Sigmoid colon (tissue), 7 donors: ENCODE results near the gene FAR1. TPM values are rescaled to one million over a fixed set of nuclear protein-coding genes. Genes with fewer than 3 reads are reported as not detected.

Source experiments
- DNase-seq: peaks from one replicate; pipeline ENCODE4 v3.0.0-alpha.2; 2019
- H3K27ac ChIP-seq, 4 donors: fragments of 200-600 bp; sonication (generic); one replicate each; pipeline ENCODE4 v1.5.1; 2016 to 2019; ENCODE audit warnings: mild to moderate bottlenecking in 1 of 4
- H3K27me3 ChIP-seq, 3 donors: fragments of 200-600 bp; sonication (generic); one replicate each; pipeline ENCODE4 v1.5.1; 2019; ENCODE audit warnings: mild to moderate bottlenecking in 1 of 3
- H3K36me3 ChIP-seq, 4 donors: fragments of 200-600 bp; sonication (generic); one replicate each; pipeline ENCODE4 v1.5.1; 2016 to 2019
- H3K4me1 ChIP-seq, 4 donors: fragments of 200-600 bp; sonication (generic); one replicate each; pipeline ENCODE4 v1.5.1; 2017 to 2019
- H3K4me3 ChIP-seq, 4 donors: fragments of 200-600 bp; sonication (generic); one replicate each; pipeline ENCODE4 v1.5.1; 2017 to 2019; ENCODE audit warnings: mild to moderate bottlenecking in 2 of 4, moderate library complexity in 1 of 4
- H3K9me3 ChIP-seq, 4 donors: fragments of 200-600 bp in 3 of 4; sonication (generic) in 3 of 4; one replicate each; pipeline versions ENCODE4 v1.5.1 to v1.6.1; 2013 to 2019
- CTCF ChIP-seq, 4 experiments: fragments of 450-650 bp in 3 of 4; fragments of 200-600 bp in 1 of 4; IDR thresholded peaks; one replicate each; pipeline ENCODE4 v1.5.1; 2016 to 2019; ENCODE audit warnings: antibody characterized with exemption in 4 of 4, mild to moderate bottlenecking in 3 of 4, moderate library complexity in 2 of 4
- EP300 ChIP-seq, 4 donors: sonication (generic); formaldehyde crosslinking; IDR thresholded peaks; one replicate each; pipeline ENCODE4 v1.6.1; 2017; ENCODE audit warnings: antibody characterized with exemption in 4 of 4
- POLR2A ChIP-seq, 2 donors: fragments of 450-650 bp; IDR thresholded peaks; one replicate each; pipeline ENCODE4 v1.6.1; 2016; ENCODE audit warnings: antibody characterized with exemption in 2 of 2, mild to moderate bottlenecking in 2 of 2, moderate library complexity in 2 of 2
- POLR2AphosphoS5 ChIP-seq, 4 donors: sonication (generic); formaldehyde crosslinking; IDR thresholded peaks; one replicate each; pipeline ENCODE4 v1.6.1; 2017; ENCODE audit warnings: antibody characterized with exemption in 4 of 4
- WGBS, 2 donors: extraction: QIAGEN DNeasy Blood & Tissue Kit; methylation state at CpG; one replicate each; pipeline ENCODE4 v1.1.7; 2013; 5-methylcytosine and 5-hydroxymethylcytosine counted together
- intact Hi-C: fragments of 100-400 bp; cut with DNase I; formaldehyde crosslinking; loops from one replicate; pipeline ENCODE4 v1.15.1; 2023
- polyA plus RNA-seq, 3 donors: library from polyadenylated mRNA; stranded (reverse); fragments of 200-250 nt; gene quantifications; one replicate each; pipeline ENCODE4 v1.2.3, GENCODE V29; 2013
- total RNA-seq, 4 donors: library from RNA; depleted of rRNA; stranded (reverse); fragments of >200 nt; gene quantifications; one replicate each; pipeline ENCODE4 v1.1.0, GENCODE V29; 2016
- donor health status: healthy with polysubstance abuse.
- donor health status: Bipolar disorder and iron deficiency.
- donor health status: healthy.

Gene FAR1
- total and polyA plus RNA-seq, 7 donors, result 22.8 to 52.1 (median 37.1) TPM

- intact Hi-C loops, result no loop called here
- Histone ChIP-seq H3K27me3 (no peaks in the 10 kb centered on the region), H3K4me3 (no peak overlapping the region), H3K4me1 (peaks cover 0 to 34% (median 15%) of the 10 kb centered on the region in 4 donors), H3K9me3 (no peaks in the 10 kb centered on the region), H3K27ac (no peak overlapping the region), H3K36me3 (no peaks in the 10 kb centered on the region)
- TF ChIP-seq POLR2A (IDR thresholded peaks at IDR 0.05), result no peak
- no peak for TF ChIP-seq POLR2AphosphoS5 (IDR thresholded peaks at IDR 0.05)
- no peak for TF ChIP-seq CTCF (IDR thresholded peaks at IDR 0.05)
- no peak for TF ChIP-seq EP300 (IDR thresholded peaks at IDR 0.05)
- 91 to 92% methylated on average over 2 of the region's 2 CpGs for WGBS, 2 donors
- no peak for DNase-seq
Measured at GRCh38 chr11:13679768-13680167, 11.3 kb downstream of the FAR1 start.

GRCh38 chr11:13680501-13681264 lies 12.2 kb downstream of the FAR1 start:
- Histone ChIP-seq H3K27ac (no peak overlapping the region), H3K4me1 (peaks cover 0 to 37% (median 15%) of the 10 kb centered on the region in 4 donors), H3K27me3 (no peaks in the 10 kb centered on the region), H3K4me3 (no peak overlapping the region), H3K9me3 (no peaks in the 10 kb centered on the region), H3K36me3 (no peaks in the 10 kb centered on the region)
- no peak for DNase-seq
- intact Hi-C loops, result no loop called here
- TF ChIP-seq POLR2AphosphoS5 (IDR thresholded peaks at IDR 0.05), result no peak
- TF ChIP-seq CTCF (IDR thresholded peaks at IDR 0.05), result no peak
- no peak for TF ChIP-seq EP300 (IDR thresholded peaks at IDR 0.05)
- no peak for TF ChIP-seq POLR2A (IDR thresholded peaks at IDR 0.05)
- WGBS, 2 donors, result 56 to 79% methylated on average over 4 of the region's 4 CpGs

GRCh38 chr11:13681446-13681845 lies 13.0 kb downstream of the FAR1 start:
- H3K4me3 ChIP-seq, result no peak overlapping the region
- H3K9me3 ChIP-seq, result no peaks in the 10 kb centered on the region
- H3K27me3 ChIP-seq, result no peaks in the 10 kb centered on the region
- TF ChIP-seq POLR2AphosphoS5 (IDR thresholded peaks at IDR 0.05) (no peak), CTCF (IDR thresholded peaks at IDR 0.05) (no peak), EP300 (IDR thresholded peaks at IDR 0.05) (no peak), POLR2A (IDR thresholded peaks at IDR 0.05) (no peak)
- no peaks in the 10 kb centered on the region for H3K36me3 ChIP-seq
- 57 to 83% methylated on average over 2 of the region's 2 CpGs for WGBS, 2 donors
- peaks cover 0 to 32% (median 12%) of the 10 kb centered on the region in 4 donors for H3K4me1 ChIP-seq
- intact Hi-C loops, result no loop called here
- H3K27ac ChIP-seq, result no peak overlapping the region
- no peak for DNase-seq

DNA sequence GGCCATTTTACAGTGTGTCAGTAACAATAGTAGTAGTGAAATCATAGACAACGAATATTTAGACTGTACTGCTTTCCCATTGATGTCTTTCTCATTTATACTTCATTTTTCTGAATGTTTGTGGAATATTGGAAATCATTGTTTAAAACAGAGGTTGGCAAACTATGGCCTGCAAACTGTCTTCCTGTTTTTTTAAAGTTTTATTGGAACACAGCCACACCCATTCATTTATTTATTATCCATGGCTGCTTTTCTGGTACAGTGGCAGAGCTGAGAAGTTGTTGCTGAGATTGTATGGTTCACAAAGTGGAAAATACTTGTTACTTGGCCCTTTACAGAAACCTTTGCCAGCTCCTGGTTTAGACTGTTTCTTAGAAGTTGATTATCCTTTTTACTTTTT lies 13.7 kb downstream of the FAR1 start:
- peaks cover 0 to 24% (median 9%) of the 10 kb centered on the region in 4 donors for H3K4me1 ChIP-seq
- intact Hi-C loops, result no loop called here
- no peaks in the 10 kb centered on the region for H3K36me3 ChIP-seq
- DNase-seq, result no peak
- TF ChIP-seq EP300 (IDR thresholded peaks at IDR 0.05), result no peak
- TF ChIP-seq CTCF (IDR thresholded peaks at IDR 0.05), result no peak
- no peak for TF ChIP-seq POLR2AphosphoS5 (IDR thresholded peaks at IDR 0.05)
- TF ChIP-seq POLR2A (IDR thresholded peaks at IDR 0.05), result no peak
- no peak overlapping the region for H3K27ac ChIP-seq
- H3K9me3 ChIP-seq, result no peaks in the 10 kb centered on the region
- no peak overlapping the region for H3K4me3 ChIP-seq
- 65 to 83% methylated on average over 1 of the region's 1 CpG for WGBS, 2 donors
- H3K27me3 ChIP-seq, result no peaks in the 10 kb centered on the region
